ENCODE data around the gene GRAMD1B. TPM values are rescaled to one million over a fixed set of nuclear protein-coding genes. Genes with fewer than 3 reads are reported as not detected.

The GRAMD1B gene
- total and polyA plus RNA-seq, 2 donors from 2014 or later: 4.4 to 18.2 TPM

GRCh38 chr11:123507043-123507442, 77.0 kb downstream of the GRAMD1B start:
- no peak for TF ChIP-seq CTCF (IDR thresholded peaks at IDR 0.05; ENCODE audit: borderline replicate concordance, extremely low read depth, insufficient read depth)
- intact Hi-C loops (cut with DNase I): no loop called here
- H3K9ac ChIP-seq (ENCODE audit: low read length in 3 of 3): no peak overlapping the region
- DNase-seq (no peak), FAIRE-seq (no peak)
- H3K4me1 ChIP-seq (ENCODE audit: control insufficient read depth in 2 of 3, insufficient read depth in 2 of 3, low read depth in 1 of 3, low read length in 3 of 3): peaks cover 0 to 2% (median 0%) of the 10 kb centered on the region in 3 donors
- peaks cover 0 to 2% (median 0%) of the 10 kb centered on the region in 3 donors for H3K36me3 ChIP-seq (ENCODE audit: control insufficient read depth in 2 of 3, insufficient read depth in 3 of 3, low read length in 3 of 3)
- no peak overlapping the region for H3K27ac ChIP-seq (ENCODE audit: low read depth in 2 of 2, low read length in 2 of 2)
- no peaks in the 10 kb centered on the region for H3K9me3 ChIP-seq (ENCODE audit: control insufficient read depth in 2 of 3, insufficient read depth in 1 of 3, low read length in 3 of 3)
- no peak overlapping the region for H3K4me3 ChIP-seq (ENCODE audit: low read length in 3 of 3)
- H3K27me3 ChIP-seq (ENCODE audit: control insufficient read depth, insufficient read depth, low read length): no peaks in the 10 kb centered on the region

GRCh38 chr11:123509737-123510578, 79.9 kb downstream of the GRAMD1B start:
- peak in 4 of 5 donors; percentile 81 to 90 (median 85) for DNase-seq
- no peaks in the 10 kb centered on the region for H3K9me3 ChIP-seq (ENCODE audit: control insufficient read depth in 2 of 3, insufficient read depth in 1 of 3, low read length in 3 of 3)
- no peak for FAIRE-seq
- no peak overlapping the region for H3K27ac ChIP-seq (ENCODE audit: low read depth in 2 of 2, low read length in 2 of 2)
- H3K4me1 ChIP-seq (ENCODE audit: control insufficient read depth in 2 of 3, insufficient read depth in 2 of 3, low read depth in 1 of 3, low read length in 3 of 3): peaks cover 0 to 2% (median 0%) of the 10 kb centered on the region in 3 donors
- no peaks in the 10 kb centered on the region for H3K27me3 ChIP-seq (ENCODE audit: control insufficient read depth, insufficient read depth, low read length)
- no peak for TF ChIP-seq CTCF (IDR thresholded peaks at IDR 0.05; ENCODE audit: borderline replicate concordance, extremely low read depth, insufficient read depth)
- H3K36me3 ChIP-seq (ENCODE audit: control insufficient read depth in 2 of 3, insufficient read depth in 3 of 3, low read length in 3 of 3): peaks cover 0 to 2% (median 0%) of the 10 kb centered on the region in 3 donors
- no peak overlapping the region for H3K9ac ChIP-seq (ENCODE audit: low read length in 3 of 3)
- no peak overlapping the region for H3K4me3 ChIP-seq (ENCODE audit: low read length in 3 of 3)
- intact Hi-C loops (cut with DNase I): loop anchor here (5.0 to 10.0 kb wide), 2 partner anchors 67 to 195 kb away; no protein-coding TSS in a partner anchor

GRCh38 chr11:123510579-123510905, 80.5 kb downstream of the GRAMD1B start:
- no peak for FAIRE-seq
- H3K9me3 ChIP-seq (ENCODE audit: control insufficient read depth in 2 of 3, insufficient read depth in 1 of 3, low read length in 3 of 3): no peaks in the 10 kb centered on the region
- DNase-seq: no peak
- intact Hi-C loops (cut with DNase I): loop anchor here (5.0 to 10.0 kb wide), 2 partner anchors 67 to 194 kb away; no protein-coding TSS in a partner anchor
- no peak for TF ChIP-seq CTCF (IDR thresholded peaks at IDR 0.05; ENCODE audit: borderline replicate concordance, extremely low read depth, insufficient read depth)
- peaks cover 0 to 2% (median 0%) of the 10 kb centered on the region in 3 donors for H3K4me1 ChIP-seq (ENCODE audit: control insufficient read depth in 2 of 3, insufficient read depth in 2 of 3, low read depth in 1 of 3, low read length in 3 of 3)
- H3K4me3 ChIP-seq (ENCODE audit: low read length in 3 of 3): no peak overlapping the region
- no peak overlapping the region for H3K9ac ChIP-seq (ENCODE audit: low read length in 3 of 3)
- H3K27me3 ChIP-seq (ENCODE audit: control insufficient read depth, insufficient read depth, low read length): no peaks in the 10 kb centered on the region
- peaks cover 0 to 2% (median 0%) of the 10 kb centered on the region in 3 donors for H3K36me3 ChIP-seq (ENCODE audit: control insufficient read depth in 2 of 3, insufficient read depth in 3 of 3, low read length in 3 of 3)
- H3K27ac ChIP-seq (ENCODE audit: low read depth in 2 of 2, low read length in 2 of 2): no peak overlapping the region

Data from kidney (tissue), 14 donors.